ENCODE results near the gene DCD. TPM values are rescaled to one million over a fixed set of nuclear protein-coding genes. Genes with fewer than 3 reads are reported as not detected.

Gene DCD
- total and polyA plus RNA-seq, 9 of the 15 experiments (the other 6 are each of a cell fraction or from before 2014, with no cell fraction given): not detected

- no peak overlapping the region for H3K9ac ChIP-seq (ENCODE audit: insufficient read depth in 1 of 2, low read depth in 2 of 2, low read length in 2 of 2)
- peak; percentile 96 for ATAC-seq
- no peaks in the 10 kb centered on the region for H3K9me1 ChIP-seq (ENCODE audit: control insufficient read depth, insufficient read depth, low read length)
- in situ Hi-C loops (cut with MboI) (no loop called here), intact Hi-C loops (cut with micrococcal nuclease) (no loop called here)
- H3K9me3 ChIP-seq (replicated peaks; ENCODE audit: control insufficient read depth, insufficient read depth, low read depth, low read length): no peaks in the 10 kb centered on the region
- POLR2A ChIA-PET: no interaction called here
- H3K79me2 ChIP-seq (ENCODE audit: control insufficient read depth, insufficient read depth, low read length): no peaks in the 10 kb centered on the region
- no peaks in the 10 kb centered on the region for H4K20me1 ChIP-seq (replicated peaks; ENCODE audit: control insufficient read depth, insufficient read depth, low read length)
- no peak overlapping the region for H3K4me2 ChIP-seq (ENCODE audit: insufficient read depth, low read length)
- 0 out of 5 replicates have a peak, but pooled peaks cover 2 to 5% of the 10 kb centered on the region in 2 experiments for H3K27me3 ChIP-seq (ENCODE audit: control insufficient read depth in 2 of 2, insufficient read depth in 2 of 2, low read length in 2 of 2)
- TF ChIP-seq NFE2L1 (tag; IDR thresholded peaks at IDR 0.05; ENCODE audit: borderline replicate concordance, low read depth) (no peak), MIER1 (IDR thresholded peaks at IDR 0.05; ENCODE audit: low read depth) (no peak), NFE2 (IDR thresholded peaks at IDR 0.05; ENCODE audit: low read depth) (no peak), MYNN (IDR thresholded peaks at IDR 0.05) (no peak), MYNN (CRISPR knock-in tag; IDR thresholded peaks at IDR 0.05) (no peak), CTCF (IDR thresholded peaks at IDR 0.05 in 2 of 3, conservative IDR thresholded peaks at IDR 0.05 in 1 of 3; ENCODE audit: insufficient read depth in 2 of 3, low read depth in 1 of 3, low read length in 3 of 3) (peak; percentile 48 to 70 (median 53); a peak in 5 of 6 replicates), ZNF511 (CRISPR knock-in tag; IDR thresholded peaks at IDR 0.05) (no peak)
- DNase-seq (ENCODE audit: extremely low read depth in 1 of 4, low spot score in 3 of 4): peak; percentile 43 to 60 (median 55)
- CTCF ChIA-PET (ENCODE audit: low intra/inter-chr PET ratio): interaction anchor here (0.5 kb wide), 1 partner anchor 42 kb away, joined by 3 read pairs; no protein-coding TSS in a partner anchor
- no peak overlapping the region for H3K27ac ChIP-seq (ENCODE audit: extremely low read depth, low read depth, low read length)
- 0% methylated on average over 3 of the region's 3 CpGs for WGBS (ENCODE audit: insufficient coverage, low coverage, missing lambda C conversion rate)
- no TSS peak for BruUV-seq (replicated peaks)
- no peaks in the 10 kb centered on the region for H3K4me1 ChIP-seq (replicated peaks in 1 of 2; ENCODE audit: control insufficient read depth in 2 of 2, insufficient read depth in 2 of 2, low read length in 2 of 2)
- no peak overlapping the region for H3K4me3 ChIP-seq
- FAIRE-seq: peak; percentile 81
- H2AFZ ChIP-seq (ENCODE audit: low read depth, low read length): no peak overlapping the region
- no peaks in the 10 kb centered on the region for H3K36me3 ChIP-seq (ENCODE audit: control insufficient read depth, insufficient read depth, low read length)
Observed at GRCh38 chr12:54680374-54680773, 32.2 kb upstream of the DCD start.
